ENCODE measurements around the gene SMYD4. TPM values are rescaled to one million over a fixed set of nuclear protein-coding genes. Genes with fewer than 3 reads are reported as not detected.
A peak's percentile ranks its signal among the peaks of the same experiment; 100 is the strongest.

SMYD4 gene
- total RNA-seq, 2 donors from 2014 or later, result 13.6 to 14.7 TPM

DNA sequence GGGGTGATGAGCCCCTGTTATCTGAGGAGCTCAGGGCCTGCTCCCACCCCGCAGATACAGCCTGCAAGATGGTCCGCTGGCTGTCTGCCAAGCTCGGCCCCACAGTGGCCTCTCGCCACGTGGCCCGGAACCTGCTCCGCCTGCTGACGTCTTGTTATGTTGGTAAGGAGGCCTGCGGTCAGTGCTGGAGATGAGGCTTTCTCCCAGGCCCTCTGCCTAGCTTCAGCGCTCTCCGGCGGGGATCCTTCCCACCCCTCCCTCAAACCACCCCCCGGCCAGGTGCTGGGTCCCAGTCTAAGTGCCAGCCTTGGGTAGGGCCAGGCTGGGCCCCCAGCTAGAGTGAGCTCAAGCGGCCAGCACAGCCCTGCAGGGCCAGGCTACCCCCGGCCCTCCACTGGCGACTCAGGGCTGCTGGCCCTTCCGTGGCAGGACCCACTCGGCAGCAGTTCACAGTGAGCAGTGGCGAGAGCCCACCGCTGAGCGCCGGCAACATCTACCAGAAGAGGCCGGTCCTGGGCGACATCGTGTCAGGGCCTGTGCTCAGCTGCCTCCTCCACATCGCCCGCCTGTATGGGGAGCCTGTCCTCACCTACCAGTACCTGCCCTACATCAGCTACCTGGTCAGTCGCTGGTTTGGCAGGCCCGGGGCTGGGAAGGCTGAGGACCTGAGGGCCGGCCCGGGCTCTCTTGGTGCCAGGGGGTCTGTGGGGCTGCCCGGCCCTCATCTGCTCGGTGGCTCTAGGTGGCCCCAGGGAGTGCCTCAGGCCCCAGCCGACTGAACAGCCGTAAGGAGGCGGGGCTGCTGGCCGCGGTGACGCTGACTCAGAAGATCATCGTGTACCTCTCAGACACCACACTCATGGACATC lies 99.1 kb downstream of the SMYD4 start:
- H3K4me3 ChIP-seq, result no peak overlapping the region

DNA sequence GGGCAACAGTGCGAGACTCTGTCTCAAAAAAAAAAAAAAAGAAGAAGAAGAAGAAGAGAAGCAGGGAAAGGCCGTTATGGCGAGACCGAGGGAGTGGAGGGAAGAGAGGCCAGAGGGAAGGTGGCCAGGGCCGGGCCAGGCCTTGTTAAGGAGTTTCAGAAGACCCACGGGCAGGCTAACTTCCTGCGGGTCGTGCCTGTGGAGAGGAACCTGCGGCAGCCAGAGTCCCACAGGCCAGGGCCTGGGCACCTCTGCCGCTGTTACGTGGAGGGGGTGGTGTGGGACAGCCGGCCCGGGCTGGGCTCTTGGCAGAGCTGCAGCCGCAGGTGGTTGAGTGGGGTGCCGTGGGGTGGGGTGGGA lies 99.8 kb downstream of the SMYD4 start:
- Histone ChIP-seq H3K36me3 (peaks cover 0 to 17% of the 10 kb centered on the region in 2 donors), H3K27ac (peak overlapping the region; percentile 91 to 93), H3K9me3 (no peaks in the 10 kb centered on the region), H3K27me3 (replicated peaks; ENCODE audit: insufficient read depth) (no peaks in the 10 kb centered on the region), H3K4me3 (no peak overlapping the region), H3K4me1 (replicated peaks) (peaks cover 19% of the 10 kb centered on the region)
- 37% methylated on average over 15 of the region's 15 CpGs for WGBS
- DNase-seq (ENCODE audit: low spot score), result no peak
- TF ChIP-seq, protein P1, sequence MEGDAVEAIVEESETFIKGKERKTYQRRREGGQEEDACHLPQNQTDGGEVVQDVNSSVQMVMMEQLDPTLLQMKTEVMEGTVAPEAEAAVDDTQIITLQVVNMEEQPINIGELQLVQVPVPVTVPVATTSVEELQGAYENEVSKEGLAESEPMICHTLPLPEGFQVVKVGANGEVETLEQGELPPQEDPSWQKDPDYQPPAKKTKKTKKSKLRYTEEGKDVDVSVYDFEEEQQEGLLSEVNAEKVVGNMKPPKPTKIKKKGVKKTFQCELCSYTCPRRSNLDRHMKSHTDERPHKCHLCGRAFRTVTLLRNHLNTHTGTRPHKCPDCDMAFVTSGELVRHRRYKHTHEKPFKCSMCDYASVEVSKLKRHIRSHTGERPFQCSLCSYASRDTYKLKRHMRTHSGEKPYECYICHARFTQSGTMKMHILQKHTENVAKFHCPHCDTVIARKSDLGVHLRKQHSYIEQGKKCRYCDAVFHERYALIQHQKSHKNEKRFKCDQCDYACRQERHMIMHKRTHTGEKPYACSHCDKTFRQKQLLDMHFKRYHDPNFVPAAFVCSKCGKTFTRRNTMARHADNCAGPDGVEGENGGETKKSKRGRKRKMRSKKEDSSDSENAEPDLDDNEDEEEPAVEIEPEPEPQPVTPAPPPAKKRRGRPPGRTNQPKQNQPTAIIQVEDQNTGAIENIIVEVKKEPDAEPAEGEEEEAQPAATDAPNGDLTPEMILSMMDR (IDR thresholded peaks at IDR 0.05), result no peak
- TF ChIP-seq POLR2A (IDR thresholded peaks at IDR 0.05) (no peak), POLR2AphosphoS5 (IDR thresholded peaks at IDR 0.05) (no peak)
- intact Hi-C loops (cut with DNase I), result no loop called here

More for the DNA sequence above, 99.1 kb downstream of the SMYD4 start:
- no peaks in the 10 kb centered on the region for H3K27me3 ChIP-seq (replicated peaks; ENCODE audit: insufficient read depth)
- peak; percentile 81 for DNase-seq (ENCODE audit: low spot score)
- H3K4me1 ChIP-seq (replicated peaks), result peaks cover 15% of the 10 kb centered on the region
- intact Hi-C loops (cut with DNase I), result no loop called here
- peak overlapping the region; percentile 91 to 93 for H3K27ac ChIP-seq
- TF ChIP-seq POLR2AphosphoS5 (IDR thresholded peaks at IDR 0.05) (peak; percentile 89), POLR2A (IDR thresholded peaks at IDR 0.05) (no peak)
- 44% methylated on average over 34 of the region's 40 CpGs for WGBS
- H3K36me3 ChIP-seq, result peaks cover 0 to 17% of the 10 kb centered on the region in 2 donors
- H3K9me3 ChIP-seq, result no peaks in the 10 kb centered on the region

Other genes starting within 250 kb of the SMYD4 start
- 10 to 100 TPM; 11.8 to 14.8 TPM for gene SLC43A2, start 201.1 kb downstream of the SMYD4 start, total RNA-seq
- 10 to 100 TPM; 11.0 to 14.5 TPM for gene SCARF1, start 184.2 kb downstream of the SMYD4 start, total RNA-seq
- gene RILP, start 180.0 kb downstream of the SMYD4 start, total RNA-seq, result 10 to 100 TPM; 16.9 to 24.4 TPM
- gene PRPF8, start 145.0 kb downstream of the SMYD4 start, total RNA-seq, result 100 to 1,000 TPM; 235 to 321 TPM
- gene TLCD2, start 119.5 kb downstream of the SMYD4 start, total RNA-seq, result 1 to 10 TPM; 2.3 TPM
- gene WDR81, start 105.2 kb downstream of the SMYD4 start, total RNA-seq, result 10 to 100 TPM; 39.2 to 72.9 TPM
- 10 to 100 TPM; 30.4 to 56.1 TPM for gene SERPINF2, start 87.0 kb downstream of the SMYD4 start, total RNA-seq
- 1,000 to 10,000 TPM in 1 of 2 donors, 100 to 1,000 TPM in 1; 119 to 2,127 TPM for gene SERPINF1, start 67.8 kb downstream of the SMYD4 start, total RNA-seq
- gene RPA1, start 103 bp upstream of the SMYD4 start, total RNA-seq, result 10 to 100 TPM; 33.0 to 34.0 TPM
- gene RTN4RL1, start 195.4 kb upstream of the SMYD4 start, total RNA-seq, result 10 to 100 TPM in 1 of 2 donors, 1 to 10 TPM in 1; 8.3 to 21.5 TPM
- 10 to 100 TPM; 61.4 to 84.1 TPM for gene DPH1, start 200.3 kb upstream of the SMYD4 start, total RNA-seq
- 10 to 100 TPM; 52.2 to 57.5 TPM for gene OVCA2, start 212.1 kb upstream of the SMYD4 start, total RNA-seq
- gene HIC1, start 225.2 kb upstream of the SMYD4 start, total RNA-seq, result 10 to 100 TPM; 20.5 to 33.1 TPM

All from prostate gland (tissue), 2 donors.